NCI-H187 treated with DMSO at 0.1 percent for 48 hours (cell line): Measurements from ENCODE around the gene SP4.
A peak's percentile ranks its signal among the peaks of the same experiment; 100 is the strongest.

Source experiments
- DNase-seq: peaks from one replicate; lab custom pipeline; 2025; lab: John Stamatoyannopoulos, UW

The SP4 gene

DNA sequence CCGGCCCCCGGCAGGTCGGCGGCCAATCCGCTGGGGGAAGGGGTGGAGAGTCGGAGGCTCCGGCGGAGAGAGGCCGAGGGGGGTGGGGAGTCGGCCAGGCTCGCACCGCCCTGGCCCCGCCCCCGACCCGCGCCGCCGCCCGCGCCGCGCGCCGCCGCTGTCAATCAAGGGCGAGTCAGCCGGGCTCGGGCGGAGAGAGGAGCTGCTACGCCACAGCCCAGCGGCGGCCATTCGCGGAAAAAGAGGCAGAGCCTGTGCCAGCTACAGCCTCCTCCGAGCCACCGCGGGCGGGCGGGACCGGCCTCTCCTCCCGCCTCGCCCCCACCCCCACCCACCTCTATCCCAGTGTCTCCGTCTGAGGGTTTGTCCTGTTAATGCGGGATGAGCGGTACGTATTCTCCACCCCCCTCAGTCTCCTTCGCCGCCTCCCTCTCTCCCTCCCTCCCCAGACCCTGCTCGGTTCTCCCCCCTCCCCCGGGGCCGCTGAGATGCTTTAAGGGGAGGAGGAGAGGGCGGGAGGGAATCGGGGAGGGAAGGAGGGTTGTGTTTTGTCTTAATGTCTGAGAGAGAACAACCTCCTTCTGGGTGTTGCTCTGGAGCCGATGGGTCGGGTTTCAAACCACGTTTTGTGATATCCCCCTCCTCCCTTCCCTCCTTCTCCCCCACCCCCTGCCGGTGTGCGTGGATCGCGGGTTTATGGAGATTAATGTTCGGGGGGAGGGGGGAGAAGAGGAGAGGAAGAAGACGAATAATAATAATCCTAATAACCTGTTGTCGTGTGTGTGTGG is at the start of gene SP4:
Gene SP4, plus strand, starts transcription at position 213 of the 788 bp plus-strand sequence. Its CDS starts 169 bp downstream, at position 382.
- DNase-seq: peak; percentile 93

DNA sequence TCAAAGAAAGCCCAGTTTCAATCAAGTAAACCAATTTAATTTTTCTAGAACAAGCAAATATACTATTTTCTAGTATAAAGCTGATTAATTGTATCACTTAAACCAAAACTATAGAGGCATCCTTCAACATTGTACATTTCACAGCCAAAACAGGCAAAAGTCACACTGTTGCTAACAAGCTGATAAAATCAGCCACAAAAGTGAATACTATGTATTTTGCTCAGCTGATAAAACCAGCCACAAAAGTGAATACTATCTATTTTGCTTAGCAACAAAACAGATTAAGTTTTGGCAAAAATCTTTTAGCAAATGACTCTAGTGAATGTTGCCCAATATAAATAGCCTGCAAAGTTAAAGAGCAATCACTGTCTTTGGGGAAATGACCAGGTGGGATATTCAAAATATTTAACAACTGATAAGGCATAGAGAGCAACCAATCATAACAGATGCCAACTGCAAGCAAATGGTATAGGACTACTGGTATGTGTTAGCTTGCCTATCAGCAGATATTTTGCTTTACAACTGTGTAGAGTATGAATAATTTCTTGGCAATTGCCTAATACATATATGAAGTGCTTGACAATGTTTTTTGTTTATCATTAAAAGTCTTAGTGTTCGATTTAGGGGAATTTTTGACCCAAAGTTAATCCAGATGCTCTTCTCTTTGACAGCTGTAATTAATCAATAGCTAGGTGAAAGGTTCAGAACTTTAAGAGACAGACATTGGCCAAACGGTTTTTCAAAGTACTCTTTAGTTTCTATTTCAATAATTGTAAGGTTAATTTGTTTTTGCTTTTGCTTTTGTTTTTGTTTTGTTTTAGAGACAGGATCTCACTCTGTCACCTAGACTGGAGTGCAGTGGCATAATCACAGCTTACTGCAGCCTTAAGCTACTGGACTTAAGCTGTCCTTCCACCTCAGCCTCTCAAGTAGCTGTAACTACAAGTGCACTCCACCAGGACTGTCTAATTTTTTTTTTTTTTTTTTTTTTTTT is 44.4 kb upstream of the SP4 start:
- no peak for DNase-seq

DNA sequence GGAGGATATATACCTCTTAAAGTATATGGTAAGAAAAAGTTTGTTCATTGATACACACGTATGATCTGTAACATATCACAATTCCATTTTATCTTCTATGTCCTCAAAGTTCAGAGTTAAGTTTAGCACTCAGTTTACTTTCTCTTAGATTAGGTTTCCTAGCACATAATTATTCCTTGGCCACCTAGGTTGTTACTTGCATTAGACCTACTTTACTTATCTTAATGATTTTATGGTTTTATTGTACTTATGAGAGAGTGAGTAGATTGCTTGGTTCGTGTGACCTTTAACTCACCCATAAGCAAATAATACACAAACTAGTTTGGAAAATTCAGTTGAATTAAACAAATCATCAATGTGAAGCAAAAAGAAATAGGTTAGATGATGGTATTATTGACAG is 33.9 kb upstream of the SP4 start:
- DNase-seq: no peak

DNA sequence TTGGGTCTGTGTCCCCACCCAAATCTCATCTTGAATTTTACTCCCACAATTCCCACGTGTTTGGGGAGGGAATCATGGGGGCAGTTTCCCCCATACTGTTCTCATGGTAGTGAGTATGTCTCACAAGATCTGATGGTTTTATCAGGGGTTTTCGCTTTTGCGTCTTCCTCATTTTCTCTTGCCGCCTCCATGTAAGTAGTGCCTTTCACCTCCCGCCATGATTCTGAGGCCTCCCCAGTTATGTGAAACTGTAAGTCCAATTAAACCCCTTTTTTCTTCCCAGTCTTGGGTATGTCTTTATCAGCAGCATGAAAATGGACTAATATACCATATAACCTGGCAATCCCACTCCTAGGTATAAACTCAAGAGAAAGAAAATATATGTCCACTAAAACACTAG is 25.9 kb upstream of the SP4 start:
- no peak for DNase-seq

DNA sequence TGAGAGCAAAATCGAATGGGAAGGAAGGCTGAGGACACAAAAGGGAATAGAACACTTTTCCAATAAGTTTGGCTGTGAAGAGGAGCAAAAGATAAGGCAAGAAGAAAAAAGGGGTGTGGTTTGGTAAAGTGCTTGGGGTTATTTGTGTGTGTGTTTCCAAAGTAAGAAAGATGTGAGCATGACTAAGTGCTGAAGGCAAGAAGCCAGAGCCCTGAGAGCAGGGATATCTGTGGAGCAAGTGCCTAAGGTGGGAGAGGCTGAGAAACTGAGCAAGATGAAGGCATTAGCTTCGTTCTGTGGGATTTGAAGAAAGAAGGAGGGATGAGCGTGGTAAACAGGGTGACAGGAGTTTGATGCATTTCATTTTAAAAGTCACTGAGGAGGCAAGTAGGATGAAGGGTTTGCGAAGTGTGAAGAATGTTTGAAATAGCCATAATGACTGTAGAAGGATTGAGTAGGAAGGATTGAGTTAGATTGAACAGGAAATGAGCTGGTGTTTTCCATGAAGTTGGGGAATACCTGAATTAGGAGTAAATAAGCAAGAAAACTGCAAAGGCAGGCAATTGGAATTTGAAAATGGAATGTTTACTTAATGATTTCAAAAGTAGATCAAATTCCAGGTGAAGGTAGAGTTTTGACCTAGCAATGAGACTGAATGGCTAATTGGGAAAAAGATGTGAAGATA is 19.9 kb upstream of the SP4 start:
- no peak for DNase-seq

DNA sequence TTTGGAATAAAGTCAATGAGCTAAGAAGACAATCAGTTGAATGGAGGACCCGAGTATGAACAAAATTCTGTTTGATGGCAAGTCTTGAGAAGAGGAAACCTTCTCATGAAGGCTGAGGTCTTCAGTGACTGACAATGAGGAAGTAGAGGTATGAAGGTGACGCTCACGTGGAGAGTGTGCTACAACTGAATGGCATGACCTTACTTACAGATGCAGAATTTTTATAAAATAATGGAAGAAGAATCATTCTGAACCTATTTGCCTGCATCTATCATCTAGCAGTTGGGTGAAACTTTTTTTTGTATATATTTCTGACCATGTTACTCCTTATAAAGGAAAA is 19.4 kb upstream of the SP4 start:
- DNase-seq: no peak

DNA sequence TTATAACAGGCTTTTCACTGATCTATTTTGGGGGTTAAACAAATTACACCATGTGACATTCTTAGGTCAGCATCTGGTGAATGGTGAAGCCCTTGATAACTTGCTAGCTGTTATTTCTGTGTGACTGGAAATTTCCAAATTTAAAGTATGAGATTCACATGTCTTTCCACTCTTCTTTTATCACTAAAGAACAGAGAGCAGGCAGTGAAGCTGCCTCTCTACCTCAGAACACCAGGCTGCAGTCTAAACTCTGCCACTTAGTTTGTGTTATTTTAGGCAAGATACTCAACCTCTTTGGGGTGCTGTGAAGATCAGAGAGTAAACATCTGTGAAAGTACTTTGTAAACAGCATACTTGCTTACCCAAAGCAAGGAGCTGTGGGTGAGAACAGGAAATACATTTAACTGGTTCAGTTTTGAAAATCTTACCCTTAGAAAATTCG is 15.5 kb upstream of the SP4 start:
- DNase-seq: no peak

DNA sequence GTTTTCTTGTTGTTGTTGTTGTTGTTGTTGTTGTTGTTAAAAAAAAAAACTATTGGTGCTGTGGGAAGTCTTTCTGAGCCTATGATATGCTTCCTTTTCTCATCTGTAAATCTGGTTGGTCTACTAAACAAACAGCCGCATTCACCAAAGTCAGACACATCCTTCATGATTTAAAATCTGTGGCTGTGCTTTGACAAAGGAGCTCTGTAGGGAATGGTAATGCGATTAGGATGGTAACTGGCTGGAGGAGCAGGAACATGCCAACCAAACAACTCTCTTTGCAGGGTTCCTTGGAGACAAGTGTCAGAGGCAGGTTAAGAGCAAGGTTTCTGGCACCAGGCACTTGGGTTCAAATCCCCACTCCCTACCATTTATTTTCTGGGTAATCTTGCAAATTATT is 14.9 kb upstream of the SP4 start:
- DNase-seq: no peak

DNA sequence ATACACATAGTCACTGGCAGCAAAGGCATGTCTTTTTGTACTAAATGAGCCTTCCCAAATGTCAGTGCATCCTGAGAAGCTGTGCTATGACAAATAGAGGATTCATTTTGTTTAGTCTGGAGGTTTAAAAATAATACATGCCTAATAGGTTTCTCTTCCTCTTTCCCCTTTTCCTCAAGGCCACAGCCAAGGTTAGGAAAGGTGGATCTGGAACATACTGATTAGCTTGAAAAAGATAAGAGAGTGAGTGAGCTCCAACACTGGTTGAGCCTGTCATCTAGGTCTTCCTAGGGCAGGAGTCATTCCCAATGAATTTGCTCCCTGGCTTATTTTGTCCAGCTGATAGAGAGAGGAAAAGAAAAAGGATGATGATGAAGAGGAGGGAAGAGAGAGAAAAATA is 14.4 kb upstream of the SP4 start:
- DNase-seq: no peak

DNA sequence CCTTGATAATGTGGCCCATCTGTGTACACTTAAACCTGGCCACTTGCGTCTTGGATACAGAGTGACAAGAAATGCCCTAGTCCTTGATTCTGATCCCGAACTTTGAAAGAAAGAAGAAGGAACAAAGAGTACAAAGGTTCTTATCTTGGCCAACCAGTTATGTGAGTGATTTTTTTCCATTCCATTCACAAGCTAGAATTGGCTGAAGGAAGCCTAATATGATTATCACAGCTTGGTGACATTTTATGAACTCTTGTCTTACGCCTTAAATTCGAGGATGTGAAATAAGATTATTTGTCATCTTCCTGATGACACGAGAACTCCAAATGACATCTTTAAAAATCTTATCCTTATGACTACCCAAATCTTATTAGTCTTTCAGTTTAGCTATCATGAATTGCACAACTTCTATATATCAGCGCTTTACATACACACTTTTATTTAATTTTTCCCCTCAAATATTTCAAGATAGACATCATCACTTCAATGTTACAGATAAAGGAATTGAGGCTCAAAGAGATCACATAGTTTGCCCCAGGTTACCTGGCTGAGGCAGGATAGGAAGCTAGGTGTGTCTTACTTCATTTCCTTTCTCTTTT is 13.0 kb upstream of the SP4 start:
- no peak for DNase-seq

DNA sequence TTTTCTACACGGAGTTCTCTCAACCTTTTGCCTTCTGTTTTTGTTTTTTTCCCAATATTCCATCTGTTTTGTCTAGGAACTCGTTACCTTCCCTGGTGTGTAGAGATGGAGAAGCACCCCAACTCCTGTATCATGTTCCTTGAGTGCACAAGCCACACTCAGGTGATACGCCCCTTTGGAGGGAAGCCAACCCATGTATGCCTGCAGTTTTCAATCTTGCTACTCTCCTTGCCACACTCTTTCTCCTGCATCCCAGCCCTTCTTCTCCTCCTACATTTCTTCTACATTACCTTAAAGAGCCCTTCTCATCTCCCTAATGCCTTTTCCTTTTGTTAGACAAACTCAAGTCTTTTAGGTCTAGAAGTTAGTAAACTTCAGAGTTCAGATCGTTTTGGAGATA is 10.2 kb upstream of the SP4 start:
- DNase-seq: no peak

DNA sequence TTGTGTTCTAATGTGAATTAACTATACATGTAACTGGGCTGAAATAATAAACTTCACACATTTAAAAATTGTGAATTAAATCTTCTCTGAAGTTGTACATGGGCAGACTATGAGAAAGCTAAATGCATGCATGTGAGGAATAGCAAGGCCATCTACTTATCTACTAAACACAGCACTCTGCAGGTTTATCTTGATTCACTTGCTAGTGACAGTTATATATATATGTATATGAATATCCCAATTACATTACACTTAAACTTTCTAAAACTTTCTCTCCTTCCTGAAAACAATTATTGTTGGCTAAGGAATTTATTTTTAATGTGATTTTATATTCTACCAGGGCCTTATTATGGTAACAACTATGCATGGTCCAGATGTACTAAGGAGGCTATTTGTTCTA is 5.1 kb upstream of the SP4 start:
- no peak for DNase-seq

DNA sequence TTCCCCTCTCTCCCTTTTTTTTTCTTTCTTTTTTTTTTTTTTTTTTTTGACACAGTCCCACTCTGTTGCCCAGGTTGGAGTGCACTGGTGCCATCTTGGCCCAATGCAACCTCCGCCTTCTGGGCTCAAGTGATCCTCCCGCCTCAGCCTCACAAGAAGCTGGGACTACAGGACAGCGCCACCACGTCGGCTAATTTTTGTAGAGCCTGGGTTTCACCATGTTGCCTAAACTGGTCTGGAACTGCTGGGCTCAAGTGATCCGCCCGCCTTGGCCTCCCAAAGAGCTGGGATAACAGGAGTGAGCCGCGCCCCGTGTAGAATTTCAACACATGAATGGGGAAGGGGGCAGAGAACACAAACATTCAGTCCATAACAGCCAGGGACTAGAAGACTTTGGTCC is 2.6 kb upstream of the SP4 start:
- DNase-seq: no peak

DNA sequence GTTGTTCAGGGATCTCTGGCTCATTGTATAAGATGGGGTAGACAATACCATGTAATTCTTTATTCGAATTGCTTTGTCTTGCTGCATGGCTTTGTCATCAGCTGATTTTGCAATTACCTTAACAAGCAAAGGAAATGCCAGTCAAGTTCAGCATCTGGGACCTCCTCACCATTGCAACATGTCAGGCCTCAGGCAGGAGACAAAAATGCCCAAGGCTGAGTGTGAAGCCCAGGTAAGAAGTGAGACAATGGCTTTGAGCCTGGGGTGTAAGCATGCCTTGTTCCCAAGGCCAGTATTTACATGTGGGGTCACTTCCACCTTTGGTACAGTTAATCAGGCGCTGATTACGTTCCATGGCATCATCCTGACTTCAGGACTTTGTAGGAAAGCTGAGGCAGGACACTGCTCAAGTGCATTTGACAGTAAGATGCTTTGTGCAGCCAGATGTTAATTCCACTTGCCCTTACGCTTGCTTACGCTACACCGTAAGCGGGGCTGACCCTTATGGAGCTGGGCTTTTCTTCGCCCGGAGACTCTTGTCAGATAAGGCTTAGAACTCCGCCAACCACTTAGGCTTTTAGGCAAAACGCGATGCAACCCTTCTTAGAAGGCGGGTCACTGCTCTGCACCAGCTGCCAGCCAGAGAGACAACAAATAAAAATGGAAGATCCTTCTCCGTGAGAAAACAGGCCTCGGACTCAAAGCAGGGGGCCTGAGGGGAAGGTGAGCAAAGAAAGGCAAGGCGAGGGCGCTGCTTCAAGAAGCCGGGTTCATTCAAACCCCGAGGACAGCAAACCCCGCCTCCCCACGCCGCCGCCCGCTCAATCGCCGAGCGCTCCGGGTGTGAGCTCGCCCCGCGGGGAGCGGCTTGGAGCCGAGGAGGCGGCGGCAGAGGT is 1.3 kb upstream of the SP4 start:
- DNase-seq: no peak

DNA sequence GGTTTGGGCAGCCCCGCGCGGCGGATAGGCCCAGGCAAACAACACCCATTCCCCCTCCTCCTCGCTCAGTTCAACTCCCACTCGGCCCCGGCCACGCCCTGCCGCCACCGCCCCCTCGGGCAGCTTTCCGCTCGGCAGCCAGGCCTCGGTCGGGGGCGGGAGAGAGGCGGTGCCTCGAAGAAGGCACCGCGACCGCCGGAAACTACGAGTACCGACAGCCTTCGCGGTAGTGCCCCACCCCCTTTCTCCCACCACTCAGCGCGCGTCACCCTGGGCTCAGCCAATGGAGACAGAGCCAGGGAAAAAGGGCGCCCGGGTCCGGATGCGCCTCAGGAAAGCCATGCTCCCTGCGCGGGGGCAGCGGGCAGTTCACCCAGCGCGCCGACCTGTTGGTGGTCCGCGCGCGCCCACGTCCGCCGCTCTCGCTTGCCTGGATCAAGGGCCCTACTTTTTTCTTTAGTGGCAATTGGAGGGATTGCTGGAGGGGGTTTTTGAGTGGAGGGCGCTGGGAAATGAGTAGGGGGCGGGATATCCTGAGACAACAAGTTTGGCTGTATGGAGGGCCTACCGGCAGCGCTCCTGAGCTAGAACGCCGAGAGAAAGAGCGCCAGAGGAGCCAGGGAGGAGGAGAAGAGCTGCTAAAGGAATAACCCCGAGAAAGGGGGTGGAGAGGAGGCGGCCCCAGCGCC is 557 bp upstream of the SP4 start:
- peak; percentile 99 for DNase-seq

DNA sequence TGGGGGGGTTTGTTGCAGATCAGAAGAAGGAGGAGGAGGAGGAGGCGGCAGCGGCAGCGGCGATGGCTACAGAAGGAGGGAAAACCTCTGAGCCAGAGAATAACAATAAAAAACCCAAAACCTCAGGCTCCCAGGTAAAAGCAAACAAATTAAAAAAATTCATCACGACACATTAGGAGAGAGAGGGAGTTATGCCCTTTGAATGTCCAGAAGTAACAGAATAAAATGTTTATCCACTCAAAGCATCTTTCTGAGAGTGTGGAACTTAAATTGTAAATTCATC is 717 bp downstream of the SP4 start:
- DNase-seq: no peak

DNA sequence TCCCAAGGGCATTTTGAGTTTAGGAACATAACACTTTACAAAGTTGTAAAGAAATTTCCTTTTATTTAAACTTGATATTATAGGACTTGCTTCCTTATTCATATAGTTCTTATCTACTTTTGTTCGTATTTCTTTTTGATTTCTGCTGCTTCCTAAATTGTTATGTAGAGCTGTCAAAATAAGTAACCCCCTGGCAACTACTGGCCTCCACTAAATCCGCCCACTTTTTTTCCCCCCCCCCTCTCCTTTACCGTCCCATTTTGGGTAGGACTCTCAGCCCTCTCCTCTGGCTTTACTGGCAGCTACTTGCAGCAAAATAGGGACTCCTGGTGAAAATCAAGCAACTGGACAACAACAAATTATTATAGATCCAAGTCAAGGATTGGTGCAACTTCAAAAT is 1.1 kb downstream of the SP4 start:
- no peak for DNase-seq

DNA sequence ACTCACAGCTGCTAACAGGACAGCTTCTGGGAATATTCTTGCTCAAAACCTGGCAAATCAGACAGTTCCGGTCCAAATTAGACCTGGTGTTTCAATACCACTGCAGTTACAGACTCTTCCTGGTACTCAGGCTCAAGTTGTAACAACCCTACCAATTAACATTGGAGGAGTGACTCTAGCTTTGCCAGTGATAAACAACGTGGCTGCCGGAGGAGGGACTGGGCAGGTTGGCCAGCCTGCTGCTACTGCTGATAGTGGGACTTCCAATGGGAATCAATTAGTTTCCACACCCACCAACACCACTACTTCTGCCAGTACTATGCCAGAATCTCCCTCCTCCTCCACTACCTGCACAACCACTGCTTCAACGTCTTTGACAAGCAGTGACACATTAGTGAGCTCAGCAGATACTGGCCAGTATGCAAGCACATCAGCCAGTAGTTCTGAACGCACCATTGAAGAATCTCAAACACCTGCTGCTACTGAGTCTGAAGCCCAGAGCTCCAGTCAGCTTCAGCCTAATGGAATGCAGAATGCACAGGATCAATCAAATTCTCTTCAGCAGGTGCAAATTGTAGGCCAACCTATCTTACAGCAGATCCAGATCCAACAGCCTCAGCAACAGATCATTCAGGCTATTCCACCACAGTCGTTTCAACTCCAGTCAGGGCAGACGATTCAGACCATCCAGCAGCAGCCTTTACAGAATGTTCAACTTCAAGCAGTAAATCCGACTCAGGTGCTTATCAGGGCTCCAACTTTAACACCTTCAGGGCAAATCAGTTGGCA is 2.1 kb downstream of the SP4 start:
- no peak for DNase-seq

DNA sequence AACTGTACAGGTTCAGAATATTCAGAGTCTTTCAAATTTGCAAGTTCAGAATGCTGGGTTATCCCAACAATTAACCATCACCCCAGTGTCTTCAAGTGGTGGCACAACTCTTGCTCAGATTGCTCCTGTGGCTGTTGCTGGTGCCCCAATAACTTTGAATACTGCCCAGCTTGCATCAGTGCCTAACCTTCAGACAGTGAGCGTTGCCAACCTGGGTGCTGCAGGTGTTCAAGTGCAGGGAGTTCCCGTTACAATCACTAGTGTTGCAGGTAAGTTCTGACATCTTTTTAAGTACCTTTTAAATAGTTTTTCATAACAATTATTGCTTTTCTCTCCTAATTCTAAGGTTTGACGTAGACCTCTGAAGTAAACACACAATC is 2.7 kb downstream of the SP4 start:
- no peak for DNase-seq
